T-helper 17 cell (primary cell): ENCODE data around the gene MICALL1. TPM values are rescaled to one million over a fixed set of nuclear protein-coding genes. Genes with fewer than 3 reads are reported as not detected.

Experiments
- ATAC-seq: fragments of 150-1000 bp; cut with Tn5 transposase; 2 replicates; pipeline ENCODE4 v1.10.0; 2021; ENCODE audit warnings: mild to moderate bottlenecking, moderate library complexity
- DNase-seq, 3 donors: peaks; one replicate each; pipeline versions ENCODE4 v3.0.0 to v3.0.0-alpha.2; 2020 to 2021
- H3K9me3 ChIP-seq: one replicate; pipeline ENCODE4 v1.7.0; 2013; ENCODE audit warnings: low read length, mild to moderate bottlenecking; ENCODE audit not compliant: control insufficient read depth, poor library complexity, severe bottlenecking
- H3K27ac Mint-ChIP-seq: one replicate; pipeline ENCODE4 v1.8.0; 2022; ENCODE audit warnings: mild to moderate bottlenecking, moderate library complexity, mixed read lengths
- H3K27me3 Mint-ChIP-seq: one replicate; pipeline ENCODE4 v1.8.0; 2022; ENCODE audit warnings: mixed read lengths
- H3K36me3 Mint-ChIP-seq: one replicate; pipeline ENCODE4 v1.8.0; 2022; ENCODE audit warnings: low read depth, mixed read lengths
- H3K4me1 Mint-ChIP-seq: one replicate; pipeline ENCODE4 v1.8.0; 2022; ENCODE audit warnings: mild to moderate bottlenecking, mixed read lengths
- H3K4me3 Mint-ChIP-seq: one replicate; pipeline ENCODE4 v1.8.0; 2022; ENCODE audit warnings: mild to moderate bottlenecking, moderate library complexity, mixed read lengths
- total RNA-seq, 4 donors: library from RNA in 2 of 4; stranded (reverse) in 2 of 4; gene quantifications; one replicate each; pipeline ENCODE4 v1.2.3 and lab custom pipeline; 2022 to 2026

MICALL1 gene
- total RNA-seq, 2 donors from 2014 or later: 19.2 to 21.9 TPM

DNA sequence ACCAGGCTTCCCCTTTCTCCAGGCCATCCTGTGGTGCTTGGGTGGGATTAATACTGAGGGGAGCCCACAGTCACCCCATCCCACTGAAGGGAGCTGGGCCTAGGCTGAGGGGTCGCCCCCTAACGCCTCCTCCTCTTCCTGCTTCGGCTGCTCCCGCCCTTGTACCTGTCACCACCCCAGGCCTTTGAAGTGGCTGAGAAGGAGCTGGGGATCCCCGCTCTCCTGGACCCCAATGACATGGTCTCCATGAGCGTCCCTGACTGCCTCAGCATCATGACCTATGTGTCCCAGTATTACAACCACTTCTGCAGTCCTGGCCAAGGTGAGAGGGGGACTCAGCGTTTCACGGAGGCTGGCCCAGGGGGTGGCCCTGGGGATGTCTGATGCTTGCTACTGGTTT lies 6.1 kb downstream of the MICALL1 start:
- peak; percentile 55 for ATAC-seq

DNA sequence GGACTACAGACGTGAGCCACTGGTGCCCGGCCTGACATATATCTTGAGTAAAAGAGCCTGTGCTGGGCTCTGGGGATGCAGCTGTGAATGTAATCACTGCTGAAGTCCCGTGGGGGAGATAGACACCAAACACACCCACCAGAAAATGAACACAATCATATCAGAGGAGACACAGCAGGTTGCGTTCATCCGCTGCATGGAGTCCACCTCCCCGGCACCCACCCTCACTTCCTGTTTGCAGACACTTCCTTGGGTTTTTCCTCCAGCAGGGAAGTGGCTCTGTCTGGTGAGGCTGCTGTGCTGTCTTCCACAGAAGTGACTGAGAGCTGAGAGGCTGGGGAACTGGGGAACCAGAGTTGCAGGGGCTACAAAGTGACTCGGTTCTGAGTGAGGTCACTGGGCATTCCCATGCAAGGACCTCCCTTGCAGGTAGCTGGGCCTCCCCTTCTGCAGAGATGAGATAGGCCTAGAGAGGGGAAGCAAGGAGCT lies 7.2 kb downstream of the MICALL1 start:
- no peaks in the 10 kb centered on the region for H3K9me3 ChIP-seq
- DNase-seq (no peak), ATAC-seq (no peak)
- Mint-ChIP-seq H3K27ac (no peak overlapping the region), H3K27me3 (no peaks in the 10 kb centered on the region), H3K4me1 (peaks cover 17% of the 10 kb centered on the region), H3K36me3 (no peaks in the 10 kb centered on the region), H3K4me3 (no peak overlapping the region)

More for the DNA sequence above, 6.1 kb downstream of the MICALL1 start:
- DNase-seq: no peak
- no peaks in the 10 kb centered on the region for H3K9me3 ChIP-seq
- Mint-ChIP-seq H3K4me1 (peaks cover 25% of the 10 kb centered on the region), H3K4me3 (no peak overlapping the region), H3K36me3 (no peaks in the 10 kb centered on the region), H3K27me3 (no peaks in the 10 kb centered on the region), H3K27ac (no peak overlapping the region)

DNA sequence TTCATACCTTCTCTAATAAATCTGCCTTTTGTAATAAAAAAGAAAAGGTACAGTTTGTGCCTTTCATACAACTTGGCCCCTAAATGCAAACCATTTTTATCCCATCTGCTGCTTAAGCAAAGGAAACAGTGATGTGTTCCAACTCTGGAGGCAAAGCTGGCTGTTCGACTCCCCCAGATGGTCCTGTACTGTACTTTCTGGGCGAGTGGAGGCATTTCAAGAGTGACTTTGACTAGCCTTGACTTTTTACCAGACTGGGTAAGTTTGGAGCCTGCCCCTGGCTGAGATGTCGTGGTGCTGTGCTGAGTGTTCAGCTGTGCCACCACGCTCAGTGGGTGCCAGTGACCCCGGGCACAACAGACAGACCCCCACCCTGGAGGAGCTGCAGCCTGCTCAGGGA lies 10.2 kb downstream of the MICALL1 start:
- H3K9me3 ChIP-seq: no peaks in the 10 kb centered on the region
- Mint-ChIP-seq H3K4me1 (peaks cover 10% of the 10 kb centered on the region), H3K4me3 (no peak overlapping the region), H3K27me3 (no peaks in the 10 kb centered on the region), H3K36me3 (no peaks in the 10 kb centered on the region), H3K27ac (no peak overlapping the region)
- DNase-seq (no peak), ATAC-seq (no peak)

DNA sequence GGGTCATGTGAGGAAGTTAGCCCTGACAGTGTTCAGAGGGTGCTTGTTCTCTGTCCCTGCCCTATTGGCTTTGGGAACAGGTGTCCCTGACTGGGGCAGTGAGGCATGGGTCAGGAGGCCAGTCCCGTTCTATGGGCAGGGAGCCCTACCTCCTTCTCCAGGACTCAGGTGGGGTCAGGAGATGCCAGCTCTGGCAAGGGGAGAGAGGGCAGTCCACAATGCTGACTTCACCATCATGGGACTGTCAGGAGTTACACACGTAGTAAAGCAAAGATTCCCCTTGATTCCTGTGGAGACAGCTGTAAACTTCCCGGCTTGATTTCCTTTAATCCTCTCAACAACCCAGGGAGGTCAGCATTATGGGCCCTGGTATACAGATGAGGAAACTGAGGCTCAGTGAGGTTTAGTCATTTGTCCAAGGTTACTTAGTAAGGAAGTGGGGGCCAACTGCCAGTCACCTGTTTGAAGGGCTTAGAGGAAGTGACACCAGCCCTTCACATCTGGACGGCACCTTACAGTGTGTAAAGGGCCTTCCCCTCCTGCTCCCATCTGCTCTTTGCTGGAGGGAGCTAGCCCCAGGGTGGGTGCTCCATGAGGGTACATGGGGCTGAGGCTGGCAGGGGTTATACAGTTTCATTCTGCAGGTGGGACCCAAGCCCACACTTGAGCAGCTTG lies 11.9 kb downstream of the MICALL1 start:
- no peak overlapping the region for H3K27ac Mint-ChIP-seq
- no peak for ATAC-seq
- no peak overlapping the region for H3K4me3 Mint-ChIP-seq
- H3K36me3 Mint-ChIP-seq: no peaks in the 10 kb centered on the region
- H3K4me1 Mint-ChIP-seq: peaks cover 3% of the 10 kb centered on the region
- DNase-seq: no peak
- H3K27me3 Mint-ChIP-seq: no peaks in the 10 kb centered on the region
- H3K9me3 ChIP-seq: no peaks in the 10 kb centered on the region

DNA sequence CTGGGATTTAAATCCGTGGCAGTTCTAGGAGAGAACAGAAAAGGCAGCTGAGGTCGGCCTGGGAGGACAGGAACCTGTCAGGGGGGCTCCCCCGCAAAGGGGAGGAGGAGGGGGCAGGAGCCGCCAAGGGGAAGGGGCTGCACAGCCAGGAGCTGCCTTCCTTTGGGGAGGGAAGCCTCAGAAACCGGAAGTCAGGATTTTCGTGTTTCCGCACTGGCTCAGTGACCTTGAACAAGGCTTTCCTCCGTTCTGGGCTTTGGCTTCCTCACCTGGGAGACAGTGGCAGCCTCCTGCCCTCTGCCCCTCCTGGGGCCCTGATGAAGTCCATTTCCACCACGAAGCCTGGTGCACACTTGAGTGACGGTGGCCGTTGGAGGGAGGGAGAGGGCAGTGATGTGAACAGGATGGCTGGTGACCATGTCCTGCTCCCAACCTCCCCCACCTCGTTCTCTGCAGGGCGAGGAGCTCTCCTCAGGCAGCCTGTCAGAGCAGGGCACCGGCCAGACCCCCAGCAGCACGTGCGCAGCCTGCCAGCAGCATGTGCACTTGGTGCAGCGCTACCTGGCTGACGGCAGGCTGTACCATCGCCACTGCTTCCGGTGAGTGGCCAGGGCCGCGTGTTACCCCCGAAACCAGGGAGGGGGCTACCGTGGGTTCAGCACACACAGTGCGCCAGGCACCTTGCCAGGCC lies 12.6 kb downstream of the MICALL1 start:
- H3K27ac Mint-ChIP-seq: no peak overlapping the region
- H3K4me1 Mint-ChIP-seq: peaks cover 3% of the 10 kb centered on the region
- H3K27me3 Mint-ChIP-seq: no peaks in the 10 kb centered on the region
- DNase-seq (no peak), ATAC-seq (no peak)
- H3K4me3 Mint-ChIP-seq: no peak overlapping the region
- no peaks in the 10 kb centered on the region for H3K9me3 ChIP-seq
- H3K36me3 Mint-ChIP-seq: no peaks in the 10 kb centered on the region

DNA sequence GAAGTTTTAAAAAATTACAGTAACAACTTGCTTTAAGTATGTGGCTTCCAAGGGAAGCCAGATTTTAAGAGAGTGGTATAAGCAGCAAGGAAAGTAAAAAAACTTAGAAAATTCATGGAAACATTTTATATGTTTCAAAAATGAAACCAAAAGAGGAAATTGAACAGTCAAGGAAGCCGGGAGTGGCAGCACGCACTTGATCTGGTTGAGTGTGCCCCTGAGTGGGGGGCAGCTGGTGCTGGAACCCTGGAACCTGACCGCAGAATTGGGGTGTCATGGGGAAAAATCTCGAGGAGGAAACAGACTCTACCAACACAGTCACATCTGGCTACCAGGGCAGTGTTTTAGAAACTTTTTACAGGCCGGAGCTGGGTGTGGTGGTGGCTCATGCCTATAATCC lies 14.0 kb downstream of the MICALL1 start:
- peak overlapping the region; percentile 84 for H3K27ac Mint-ChIP-seq
- ATAC-seq: no peak
- DNase-seq: no peak
- H3K27me3 Mint-ChIP-seq: no peaks in the 10 kb centered on the region
- H3K4me3 Mint-ChIP-seq: no peak overlapping the region
- H3K4me1 Mint-ChIP-seq: peaks cover 3% of the 10 kb centered on the region
- no peaks in the 10 kb centered on the region for H3K9me3 ChIP-seq
- no peaks in the 10 kb centered on the region for H3K36me3 Mint-ChIP-seq

DNA sequence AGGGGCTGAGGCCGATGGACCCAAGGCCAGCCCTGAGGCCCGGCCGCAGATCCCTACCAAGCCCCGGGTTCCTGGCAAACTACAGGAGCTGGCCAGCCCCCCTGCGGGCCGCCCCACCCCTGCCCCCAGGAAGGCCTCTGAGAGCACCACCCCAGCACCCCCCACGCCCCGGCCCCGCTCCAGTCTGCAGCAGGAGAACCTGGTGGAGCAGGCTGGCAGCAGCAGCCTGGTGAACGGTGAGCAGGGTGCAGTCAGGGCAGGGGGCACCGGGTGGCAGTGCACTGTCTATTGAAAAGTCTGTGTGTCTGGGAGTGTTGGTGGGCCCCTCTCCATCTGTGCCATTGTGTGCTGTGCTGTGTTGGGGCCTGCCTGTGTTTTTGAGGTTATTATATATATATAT lies 16.1 kb downstream of the MICALL1 start:
- no peak for DNase-seq
- H3K9me3 ChIP-seq: no peaks in the 10 kb centered on the region
- no peak for ATAC-seq
- H3K27me3 Mint-ChIP-seq: no peaks in the 10 kb centered on the region
- H3K4me3 Mint-ChIP-seq: no peak overlapping the region
- no peak overlapping the region for H3K27ac Mint-ChIP-seq
- no peaks in the 10 kb centered on the region for H3K36me3 Mint-ChIP-seq
- H3K4me1 Mint-ChIP-seq: peaks cover 3% of the 10 kb centered on the region

DNA sequence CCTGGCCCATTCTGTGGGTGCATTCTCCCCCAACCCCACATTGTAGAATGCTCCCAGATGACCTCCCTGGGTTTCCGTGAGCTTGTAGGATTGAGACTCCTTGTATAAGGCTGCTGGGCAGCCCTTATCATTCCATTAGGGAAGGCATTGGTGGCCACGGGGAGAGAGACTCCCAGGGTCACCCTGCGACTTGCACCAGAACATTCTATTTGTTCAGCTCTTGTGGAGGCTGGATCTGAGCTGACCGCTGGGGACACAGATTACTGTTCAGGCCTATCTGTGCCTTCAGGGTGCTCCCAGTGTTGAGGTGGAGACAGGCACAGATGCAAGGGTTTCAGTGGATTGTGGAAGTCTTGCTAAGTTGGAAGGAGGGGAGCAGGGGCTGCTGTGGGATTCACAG lies 17.8 kb downstream of the MICALL1 start:
- Mint-ChIP-seq H3K4me3 (no peak overlapping the region), H3K36me3 (peaks cover 4% of the 10 kb centered on the region), H3K27ac (no peak overlapping the region), H3K27me3 (no peaks in the 10 kb centered on the region), H3K4me1 (peaks cover 9% of the 10 kb centered on the region)
- ATAC-seq: no peak
- no peak for DNase-seq
- no peaks in the 10 kb centered on the region for H3K9me3 ChIP-seq

DNA sequence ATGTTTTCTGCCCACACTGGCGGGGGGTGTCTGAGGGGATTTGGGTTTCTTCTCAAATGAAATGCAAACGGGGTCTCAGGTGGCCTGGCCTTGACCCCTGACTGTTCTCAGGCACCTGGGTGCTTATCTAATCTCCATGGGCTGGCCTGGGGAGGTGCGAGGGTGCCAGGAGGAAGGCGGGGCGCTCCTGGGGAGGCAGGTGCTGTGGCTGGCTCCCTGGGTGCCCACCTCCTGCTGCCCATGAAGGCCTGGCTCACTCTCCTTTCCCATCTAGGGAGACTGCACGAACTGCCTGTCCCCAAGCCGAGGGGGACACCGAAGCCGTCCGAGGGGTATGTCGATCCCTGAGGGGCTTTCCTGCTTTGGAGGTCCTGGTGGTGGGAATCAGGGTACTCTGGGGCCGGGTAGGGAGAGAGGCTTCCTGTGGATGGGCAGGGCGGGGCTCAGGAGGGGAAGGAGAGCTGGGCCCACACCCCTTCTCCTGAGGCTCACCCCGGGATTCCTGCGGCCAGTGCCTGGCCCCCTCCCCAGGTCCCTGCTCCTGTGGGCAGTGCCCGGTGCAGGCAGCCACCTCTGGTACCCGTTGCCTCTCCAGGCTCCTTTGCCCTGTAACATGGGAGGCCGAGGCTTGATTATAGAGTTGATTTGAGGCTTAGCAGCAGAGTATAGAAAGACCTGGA lies 18.4 kb downstream of the MICALL1 start:
- no peaks in the 10 kb centered on the region for H3K27me3 Mint-ChIP-seq
- ATAC-seq: no peak
- no peak for DNase-seq
- H3K4me3 Mint-ChIP-seq: no peak overlapping the region
- H3K9me3 ChIP-seq: no peaks in the 10 kb centered on the region
- H3K4me1 Mint-ChIP-seq: peaks cover 9% of the 10 kb centered on the region
- no peak overlapping the region for H3K27ac Mint-ChIP-seq
- peaks cover 4% of the 10 kb centered on the region for H3K36me3 Mint-ChIP-seq

DNA sequence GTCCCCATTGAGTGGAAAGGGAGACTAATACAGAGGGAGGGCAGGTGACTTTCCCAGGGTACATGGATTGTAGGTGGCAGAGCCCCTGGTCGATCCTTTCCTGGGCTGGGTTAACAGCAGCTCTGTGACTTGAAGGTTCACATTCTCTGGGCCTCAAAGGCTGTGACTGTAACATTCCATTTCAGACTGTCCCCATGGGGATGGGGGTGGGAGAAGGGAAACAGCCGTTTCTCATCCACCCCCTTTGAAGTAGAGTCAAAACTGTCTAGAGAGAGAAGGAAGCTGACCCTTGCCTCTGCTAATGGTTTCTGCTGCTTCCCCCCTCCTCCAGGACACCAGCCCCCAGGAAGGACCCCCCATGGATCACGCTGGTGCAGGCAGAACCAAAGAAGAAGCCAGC lies 19.2 kb downstream of the MICALL1 start:
- Mint-ChIP-seq H3K36me3 (peaks cover 4% of the 10 kb centered on the region), H3K4me3 (no peak overlapping the region), H3K27me3 (no peaks in the 10 kb centered on the region), H3K4me1 (peaks cover 7% of the 10 kb centered on the region), H3K27ac (no peak overlapping the region)
- no peak for ATAC-seq
- DNase-seq: no peak
- H3K9me3 ChIP-seq: no peaks in the 10 kb centered on the region

DNA sequence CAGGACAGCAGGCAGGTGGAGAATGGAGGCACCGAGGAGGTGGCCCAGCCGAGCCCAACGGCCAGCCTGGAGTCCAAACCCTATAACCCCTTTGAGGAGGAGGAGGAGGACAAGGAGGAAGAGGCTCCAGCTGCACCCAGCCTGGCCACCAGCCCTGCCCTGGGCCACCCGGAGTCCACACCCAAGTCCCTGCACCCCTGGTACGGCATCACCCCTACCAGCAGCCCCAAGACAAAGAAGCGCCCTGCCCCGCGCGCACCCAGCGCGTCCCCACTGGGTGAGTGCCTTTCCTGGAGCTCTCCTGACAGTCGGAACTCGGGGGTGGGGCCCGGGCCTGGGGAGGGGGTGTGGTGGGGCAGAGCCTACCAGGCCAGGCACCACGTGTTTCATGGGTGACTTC lies 19.7 kb downstream of the MICALL1 start:
- Mint-ChIP-seq H3K4me3 (no peak overlapping the region), H3K4me1 (peaks cover 7% of the 10 kb centered on the region), H3K27me3 (no peaks in the 10 kb centered on the region), H3K27ac (no peak overlapping the region), H3K36me3 (peaks cover 4% of the 10 kb centered on the region)
- ATAC-seq (no peak), DNase-seq (no peak)
- H3K9me3 ChIP-seq: no peaks in the 10 kb centered on the region

DNA sequence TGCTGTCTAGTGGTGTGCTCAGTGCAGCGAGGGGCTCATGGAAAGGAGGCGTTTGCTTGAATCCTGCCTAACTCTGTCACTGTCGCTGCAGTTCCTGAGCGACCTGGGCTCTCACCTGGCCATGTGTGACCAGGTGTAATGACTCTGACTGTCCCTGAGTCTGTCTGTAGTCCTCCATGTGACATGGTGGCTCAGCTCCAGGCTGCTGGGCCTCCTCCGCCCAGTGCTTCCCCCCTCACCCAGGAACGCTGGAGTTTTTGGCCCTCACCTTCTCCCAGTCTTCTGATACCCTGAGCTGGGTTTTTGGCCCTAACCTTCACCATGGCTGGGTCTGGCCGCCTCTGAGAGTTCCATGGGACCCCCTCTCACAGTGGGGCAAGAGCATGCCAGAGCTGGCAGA lies 20.3 kb downstream of the MICALL1 start:
- Mint-ChIP-seq H3K27me3 (no peaks in the 10 kb centered on the region), H3K4me1 (peaks cover 7% of the 10 kb centered on the region), H3K36me3 (peaks cover 4% of the 10 kb centered on the region), H3K27ac (no peak overlapping the region), H3K4me3 (no peak overlapping the region)
- H3K9me3 ChIP-seq: no peaks in the 10 kb centered on the region
- no peak for DNase-seq
- no peak for ATAC-seq

DNA sequence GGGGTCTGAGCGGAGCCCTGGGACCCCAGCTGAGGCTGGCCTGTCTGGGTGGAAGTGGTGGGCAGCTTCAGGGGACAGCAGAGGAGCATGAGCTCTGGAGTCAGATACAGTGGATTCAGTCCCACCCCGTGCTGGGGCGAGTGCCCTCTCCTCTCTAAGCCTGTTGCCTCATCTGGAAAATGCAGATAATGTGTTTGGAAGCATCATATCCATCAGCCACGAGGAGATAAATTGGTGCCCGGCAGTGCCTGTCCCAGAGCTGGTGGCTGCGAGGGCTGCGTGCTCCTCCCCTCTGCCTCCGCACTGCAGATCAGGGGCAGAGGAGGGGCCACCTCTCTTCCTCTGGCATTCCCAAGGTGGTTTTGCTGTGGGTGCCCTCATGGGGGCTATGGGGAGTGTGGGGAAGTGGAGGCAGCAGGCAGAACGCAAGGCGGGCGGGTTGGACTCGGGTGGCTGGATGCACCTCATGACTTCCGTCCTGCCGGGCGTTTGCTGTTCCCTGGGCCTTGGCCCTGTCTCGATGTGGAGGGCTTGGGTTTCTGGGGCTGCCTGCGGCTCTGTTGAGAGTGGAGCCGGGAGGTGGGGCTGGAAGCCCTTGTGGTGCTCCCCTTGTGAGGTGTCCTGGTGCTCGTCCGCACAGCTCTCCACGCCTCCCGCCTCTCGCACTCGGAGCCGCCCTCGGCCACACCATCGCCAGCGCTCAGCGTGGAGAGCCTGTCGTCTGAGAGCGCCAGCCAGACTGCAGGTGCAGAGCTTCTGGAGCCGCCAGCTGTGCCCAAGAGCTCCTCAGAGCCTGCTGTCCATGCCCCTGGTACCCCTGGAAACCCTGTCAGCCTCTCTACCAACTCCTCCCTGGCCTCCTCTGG lies 20.9 kb downstream of the MICALL1 start:
- Mint-ChIP-seq H3K4me3 (no peak overlapping the region), H3K36me3 (peaks cover 4% of the 10 kb centered on the region), H3K4me1 (peaks cover 7% of the 10 kb centered on the region), H3K27me3 (no peaks in the 10 kb centered on the region), H3K27ac (no peak overlapping the region)
- DNase-seq (no peak), ATAC-seq (no peak)
- no peaks in the 10 kb centered on the region for H3K9me3 ChIP-seq
